H1 (cell line): Measurements from ENCODE around the gene TANC1. TPM values are rescaled to one million over a fixed set of nuclear protein-coding genes. Genes with fewer than 3 reads are reported as not detected.

Experiments
- CTCF ChIA-PET: fragments of 300-600 bp; sonication (Branson Sonifier 250); formaldehyde crosslinking; loops from one replicate; lab custom pipeline; 2021; ENCODE audit not compliant: partially characterized antibody; lab: Charles Lee
- POLR2A ChIA-PET: fragments of 300-600 bp; sonication (Branson Sonifier 250); formaldehyde crosslinking; loops from one replicate; lab custom pipeline; 2021; ENCODE audit warnings: inconsistent platforms; ENCODE audit not compliant: partially characterized antibody; lab: Charles Lee
- DNase-seq, 2 experiments: peaks; one replicate each; pipeline versions ENCODE4 v3.0.0 to v3.0.0-alpha.2; 2010 to 2022; ENCODE audit warnings: low spot score in 2 of 2, low read depth in 1 of 2, mixed read lengths in 1 of 2
- FAIRE-seq: peaks from 2 replicates; lab custom pipeline; 2011; peaks lifted over from hg19 to GRCh38; lab: Jason Lieb, UNC
- H2AFZ ChIP-seq: 2 replicates; pipeline ENCODE4 v1.8.1; 2012; ENCODE audit warnings: low read length, inconsistent platforms
- H2AK5ac ChIP-seq: 2 replicates; pipeline ENCODE4 v1.6.1; 2013; ENCODE audit warnings: low read depth, low read length
- H2BK120ac ChIP-seq: replicated peaks from 2 replicates; pipeline ENCODE3; 2013; ENCODE audit warnings: low read depth, low read length, inconsistent platforms
- H2BK12ac ChIP-seq: 2 replicates; pipeline ENCODE4 v1.6.1; 2013; ENCODE audit warnings: low read depth, low read length
- H2BK15ac ChIP-seq: 2 replicates; pipeline ENCODE4 v1.6.1; 2013; ENCODE audit warnings: low read length
- H2BK20ac ChIP-seq: 2 replicates; pipeline ENCODE4 v1.6.1; 2013; ENCODE audit warnings: low read length
- H2BK5ac ChIP-seq: 2 replicates; pipeline ENCODE4 v1.6.1; 2013; ENCODE audit warnings: low read depth, low read length
- H3K14ac ChIP-seq: 2 replicates; pipeline ENCODE4 v1.6.1; 2013; ENCODE audit warnings: inconsistent platforms; ENCODE audit not compliant: insufficient read length
- H3K18ac ChIP-seq: 2 replicates; pipeline ENCODE4 v1.6.1; 2013; ENCODE audit warnings: low read length; ENCODE audit errors: extremely low read depth
- H3K23ac ChIP-seq: 2 replicates; pipeline ENCODE4 v1.6.1; 2013; ENCODE audit warnings: inconsistent platforms; ENCODE audit not compliant: insufficient read length
- H3K23me2 ChIP-seq: 2 replicates; pipeline ENCODE4 v1.6.1; 2013; ENCODE audit warnings: low read depth, low read length
- H3K27ac ChIP-seq: 2 replicates; pipeline ENCODE4 v1.6.1; 2011; ENCODE audit warnings: low read depth, low read length, inconsistent platforms
- H3K27me3 ChIP-seq, 4 experiments: replicated peaks in 1 of 4; 1 replicate in 1 of 4; 2 replicates in 3 of 4; pipeline versions ENCODE4 v1.6.1 to v1.8.1; 2011 to 2013; ENCODE audit warnings: low read length in 3 of 4, mild to moderate bottlenecking in 3 of 4, inconsistent platforms in 2 of 4, mixed read lengths in 2 of 4, moderate library complexity in 1 of 4; ENCODE audit not compliant: control insufficient read depth in 3 of 4, insufficient read depth in 3 of 4; ENCODE audit errors: extremely low read depth in 1 of 4
- H3K36me3 ChIP-seq, 4 experiments: 2 replicates each; pipeline versions ENCODE4 v1.6.1 to v1.8.1; 2011 to 2013; ENCODE audit warnings: mild to moderate bottlenecking in 4 of 4, low read length in 3 of 4, moderate library complexity in 2 of 4, control low read depth in 1 of 4, inconsistent platforms in 1 of 4; ENCODE audit not compliant: insufficient read depth in 4 of 4, control insufficient read depth in 2 of 4
- H3K4ac ChIP-seq: replicated peaks from 2 replicates; pipeline ENCODE3; 2013; ENCODE audit warnings: low read length, low read depth, mixed read lengths, inconsistent platforms; ENCODE audit not compliant: insufficient read length
- H3K4me1 ChIP-seq, 4 experiments: replicated peaks in 1 of 4; 1 replicate in 1 of 4; 2 replicates in 3 of 4; pipeline versions ENCODE4 v1.6.1 to v1.8.1; 2011 to 2013; ENCODE audit warnings: low read length in 3 of 4, inconsistent platforms in 2 of 4, mixed read lengths in 1 of 4; ENCODE audit not compliant: insufficient read depth in 4 of 4, control insufficient read depth in 3 of 4
- H3K4me2 ChIP-seq, 2 experiments: 2 replicates each; pipeline versions ENCODE4 v1.6.1 to v1.8.1; 2011 to 2013; ENCODE audit warnings: low read depth in 2 of 2, low read length in 2 of 2, control low read depth in 1 of 2, inconsistent platforms in 1 of 2, mild to moderate bottlenecking in 1 of 2; ENCODE audit not compliant: insufficient read depth in 1 of 2
- H3K4me3 ChIP-seq, 4 experiments: fragments of 200-600, 300-600 bp in 1 of 4; sonication (generic), shearing (Covaris generic), sonication (Bioruptor Twin) in 1 of 4; 2 replicates each; pipeline versions ENCODE4 v1.5.1 to v1.8.1; 2011 to 2016; ENCODE audit warnings: low read length in 4 of 4, low read depth in 3 of 4, control low read depth in 2 of 4, inconsistent platforms in 2 of 4, mild to moderate bottlenecking in 2 of 4, mixed read lengths in 1 of 4, moderate library complexity in 1 of 4; ENCODE audit not compliant: insufficient read depth in 2 of 4; ENCODE audit errors: extremely low read depth in 1 of 4
- H3K56ac ChIP-seq: replicated peaks from 2 replicates; pipeline ENCODE3; 2013; ENCODE audit warnings: low read depth, mild to moderate bottlenecking, mixed read lengths, low read length, inconsistent platforms; ENCODE audit not compliant: insufficient read length
- H3K79me1 ChIP-seq: 2 replicates; pipeline ENCODE4 v1.6.1; 2013; ENCODE audit warnings: low read depth, low read length, control low read depth
- H3K79me2 ChIP-seq, 2 experiments: 2 replicates each; pipeline versions ENCODE4 v1.6.1 to v1.8.1; 2012 to 2013; ENCODE audit warnings: low read length in 2 of 2, mild to moderate bottlenecking in 2 of 2, inconsistent platforms in 1 of 2; ENCODE audit not compliant: insufficient read depth in 2 of 2, control insufficient read depth in 1 of 2
- H3K9ac ChIP-seq, 4 experiments: replicated peaks in 1 of 4; 1 replicate in 1 of 4; 2 replicates in 3 of 4; pipeline versions ENCODE4 v1.6.1 to v1.8.1; 2011 to 2013; ENCODE audit warnings: low read depth in 3 of 4, low read length in 3 of 4, control low read depth in 2 of 4, mild to moderate bottlenecking in 2 of 4, moderate library complexity in 2 of 4, inconsistent platforms in 1 of 4; ENCODE audit errors: extremely low read depth in 1 of 4
- H3K9me3 ChIP-seq, 2 experiments: 2 replicates each; pipeline versions ENCODE4 v1.6.1 to v1.8.1; 2012 to 2013; ENCODE audit warnings: mild to moderate bottlenecking in 2 of 2, moderate library complexity in 2 of 2, control low read depth in 1 of 2, inconsistent platforms in 1 of 2, low read depth in 1 of 2, low read length in 1 of 2, mixed read lengths in 1 of 2; ENCODE audit not compliant: insufficient read depth in 2 of 2
- H4K20me1 ChIP-seq, 2 experiments: replicated peaks in 1 of 2; 2 replicates each; pipeline versions ENCODE3 to v1.8.1; 2011 to 2013; ENCODE audit warnings: inconsistent platforms in 2 of 2, low read length in 2 of 2, mild to moderate bottlenecking in 1 of 2; ENCODE audit not compliant: insufficient read depth in 2 of 2, control insufficient read depth in 1 of 2
- H4K5ac ChIP-seq: 2 replicates; pipeline ENCODE4 v1.6.1; 2013; ENCODE audit warnings: low read length, low read depth, mixed read lengths, inconsistent platforms; ENCODE audit not compliant: insufficient read length
- H4K8ac ChIP-seq: 2 replicates; pipeline ENCODE4 v1.8.0; 2013; ENCODE audit warnings: mild to moderate bottlenecking, moderate library complexity, low read length, inconsistent platforms; ENCODE audit not compliant: insufficient read depth; ENCODE audit errors: extremely low read depth
- H4K91ac ChIP-seq: replicated peaks from 2 replicates; pipeline ENCODE3; 2013; ENCODE audit warnings: low read length, mixed read lengths, inconsistent platforms; ENCODE audit not compliant: insufficient read length
- ASH2L ChIP-seq: fragments of 200-600, 300-600 bp; sonication (generic); IDR thresholded peaks from one replicate; pipeline ENCODE4 v1.7.1; 2017; ENCODE audit warnings: low read length
- CEBPB ChIP-seq: IDR thresholded peaks from 2 replicates; pipeline ENCODE4 v1.6.1; 2012; ENCODE audit warnings: low read depth, low read length
- CREB1 ChIP-seq: IDR thresholded peaks from 2 replicates; pipeline ENCODE4 v1.6.1; 2012; ENCODE audit warnings: inconsistent platforms
- GTF2F1 ChIP-seq: IDR thresholded peaks from 2 replicates; pipeline ENCODE4 v1.6.1; 2012; ENCODE audit warnings: low read depth, low read length, improper control_type of control experiment, borderline replicate concordance
- HDAC2 ChIP-seq, 2 experiments: fragments of 300-600 bp in 1 of 2; sonication (generic) in 1 of 2; IDR thresholded peaks; 2 replicates each; pipeline ENCODE4 v1.6.1; 2011 to 2012; ENCODE audit warnings: low read depth in 2 of 2, low read length in 2 of 2, mild to moderate bottlenecking in 2 of 2, moderate library complexity in 2 of 2, borderline replicate concordance in 1 of 2, inconsistent platforms in 1 of 2
- HDAC6 ChIP-seq: IDR thresholded peaks from one replicate; pipeline ENCODE4 v1.7.1; 2012; ENCODE audit warnings: low read depth, mild to moderate bottlenecking, inconsistent platforms, low read length, moderate library complexity
- MAX ChIP-seq: IDR thresholded peaks from 2 replicates; pipeline ENCODE4 v1.6.1; 2012; ENCODE audit warnings: inconsistent platforms
- NANOG ChIP-seq: IDR thresholded peaks from 2 replicates; pipeline ENCODE4 v1.6.1; 2011; ENCODE audit warnings: low read length, low read depth, mild to moderate bottlenecking, inconsistent platforms; ENCODE audit not compliant: insufficient read depth, poor library complexity, severe bottlenecking
- RAD21 ChIP-seq, 2 experiments: IDR thresholded peaks in 1 of 2; conservative IDR thresholded peaks in 1 of 2; 2 replicates each; pipeline ENCODE4 v1.6.1; 2011; ENCODE audit warnings: low read depth in 2 of 2, low read length in 2 of 2, improper control_type of control experiment in 1 of 2, inconsistent platforms in 1 of 2, mild to moderate bottlenecking in 1 of 2, moderate library complexity in 1 of 2
- RNF2 ChIP-seq: fragments of 200-900, 300-1000 bp; sonication (generic); IDR thresholded peaks from 2 replicates; pipeline ENCODE4 v1.7.1; 2016; ENCODE audit warnings: borderline replicate concordance, low read depth, mild to moderate bottlenecking, antibody characterized with exemption, low read length; ENCODE audit not compliant: poor library complexity, severe bottlenecking; ENCODE audit errors: missing control alignments
- RXRA ChIP-seq: IDR thresholded peaks from 2 replicates; pipeline ENCODE4 v1.6.1; 2011; ENCODE audit warnings: low read depth, mild to moderate bottlenecking, low read length, moderate library complexity; ENCODE audit not compliant: insufficient read depth
- SP2 ChIP-seq: IDR thresholded peaks from 2 replicates; pipeline ENCODE4 v1.6.1; 2012; ENCODE audit warnings: mild to moderate bottlenecking, low read length, inconsistent platforms
- TAF7 ChIP-seq: optimal IDR thresholded peaks from 2 replicates; pipeline ENCODE3; 2011; ENCODE audit warnings: low read depth, mild to moderate bottlenecking, inconsistent platforms, low read length, moderate library complexity, borderline replicate concordance
- WGBS, 2 experiments: shearing (Covaris generic) in 1 of 2; methylation state at CpG; one replicate each; pipeline versions ENCODE4 v1.1.6 to v1.1.7; 2013 to 2015; ENCODE audit warnings: low lambda C conversion rate in 2 of 2, mixed read lengths in 2 of 2, inconsistent platforms in 1 of 2, low coverage in 1 of 2, missing lambda C conversion rate in 1 of 2; ENCODE audit not compliant: insufficient replicate concordance in 2 of 2, insufficient coverage in 1 of 2, insufficient read length in 1 of 2; ENCODE audit errors: extremely low coverage in 1 of 2, missing lambda C conversion rate in 1 of 2; 5-methylcytosine and 5-hydroxymethylcytosine counted together
- polyA plus RNA-seq, 7 experiments: library from polyadenylated mRNA; depleted of rRNA in 3 of 7; stranded (reverse) in 5 of 7; unstranded in 2 of 7; fragments of >200 nt in 5 of 7; fragments of 200-250 nt in 2 of 7; gene quantifications; 1 replicate in 5 of 7; 2 replicates in 1 of 7; 4 replicates in 1 of 7; pipeline versions ENCODE4 v1.2.1 to v1.2.3, GENCODE V29; 2011 to 2013; ENCODE audit warnings: missing spikeins in 2 of 7, mixed read lengths in 2 of 7
- total RNA-seq: library from RNA; stranded (reverse); fragmentation: NEBNext Ultra II Directional; extraction: Animal tissue kit (Norgen Biotek cat#: 25700); gene quantifications from 2 replicates; pipeline ENCODE4 v1.2.1, GENCODE V29; 2021

Gene TANC1
- total and polyA plus RNA-seq, 2 of the 8 experiments (the other 6 are each of a cell fraction or from before 2014, with no cell fraction given): 4.1 to 7.6 TPM

GRCh38 chr2:159106109-159106508 lies 137.7 kb downstream of the TANC1 start:
- H2BK12ac ChIP-seq: no peak overlapping the region
- H3K18ac ChIP-seq: no peak overlapping the region
- H2BK5ac ChIP-seq: no peak overlapping the region
- H2AFZ ChIP-seq: no peak overlapping the region
- no peak overlapping the region for H3K4me2 ChIP-seq
- no peak overlapping the region for H3K9ac ChIP-seq
- no peak overlapping the region for H3K56ac ChIP-seq
- no peak overlapping the region for H3K23ac ChIP-seq
- no peaks in the 10 kb centered on the region for H3K27me3 ChIP-seq
- no peaks in the 10 kb centered on the region for H3K36me3 ChIP-seq
- no peak overlapping the region for H2BK15ac ChIP-seq
- no peak overlapping the region for H4K5ac ChIP-seq
- ChIA-PET POLR2A (no interaction called here), CTCF (interaction anchor here (0.6 to 1.4 kb wide), 4 partner anchors 13 to 711 kb away, joined by 3 to 8 read pairs (median 4); no protein-coding TSS in a partner anchor)
- H3K4ac ChIP-seq: no peak overlapping the region
- no peak overlapping the region for H4K8ac ChIP-seq
- no peaks in the 10 kb centered on the region for H4K20me1 ChIP-seq
- H3K23me2 ChIP-seq: no peaks in the 10 kb centered on the region
- no peak overlapping the region for H3K14ac ChIP-seq
- DNase-seq (peak in 1 of 2 experiments; percentile 1), FAIRE-seq (no peak)
- H3K27ac ChIP-seq: no peak overlapping the region
- H2BK20ac ChIP-seq: no peak overlapping the region
- no peaks in the 10 kb centered on the region for H3K79me2 ChIP-seq
- no peak overlapping the region for H2AK5ac ChIP-seq
- no peak overlapping the region for H2BK120ac ChIP-seq
- H3K4me1 ChIP-seq: no peaks in the 10 kb centered on the region
- H3K9me3 ChIP-seq: no peaks in the 10 kb centered on the region
- WGBS, 2 experiments: 86% methylated on average over 5 of the region's 5 CpGs; no CpG with 5 or more reads in 1 of the 2 experiments
- no peak overlapping the region for H4K91ac ChIP-seq
- H3K79me1 ChIP-seq: no peaks in the 10 kb centered on the region
- H3K4me3 ChIP-seq: no peak overlapping the region
- no peak for TF ChIP-seq NANOG
- no peak for TF ChIP-seq MAX
- TF ChIP-seq RXRA: no peak
- TF ChIP-seq TAF7: no peak
- no peak for TF ChIP-seq RNF2
- TF ChIP-seq HDAC2 (IDR thresholded peaks at IDR 0.05; ENCODE audit: borderline replicate concordance in 1 of 2, low read depth in 2 of 2, low read length in 2 of 2): no peak
- TF ChIP-seq ASH2L: no peak
- no peak for TF ChIP-seq GTF2F1
- TF ChIP-seq SP2: no peak
- TF ChIP-seq HDAC6: no peak
- TF ChIP-seq RAD21 (IDR thresholded peaks at IDR 0.05 in 1 of 2, conservative IDR thresholded peaks at IDR 0.05 in 1 of 2; ENCODE audit: low read depth in 2 of 2, low read length in 2 of 2): no peak
- TF ChIP-seq CREB1: no peak
- no peak for TF ChIP-seq CEBPB
